Measurements from ENCODE around the gene NLRP1. TPM values are rescaled to one million over a fixed set of nuclear protein-coding genes. Genes with fewer than 3 reads are reported as not detected.
A peak's percentile ranks its signal among the peaks of the same experiment; 100 is the strongest.

NLRP1 gene
- total and polyA plus RNA-seq, 2 experiments from 2014 or later: 42.9 to 64.8 TPM

GRCh38 chr17:5500589-5501391 is 83.5 kb downstream of the NLRP1 start:
- DNase-seq (ENCODE audit: low spot score): peak; percentile 97
- TF ChIP-seq EZH2 (IDR thresholded peaks at IDR 0.05; ENCODE audit: borderline replicate concordance) (peak; percentile 16), EZH2phosphoT487 (IDR thresholded peaks at IDR 0.05; ENCODE audit: low read depth, severe bottlenecking, unreplicated experiment) (no peak), CTCF (IDR thresholded peaks at IDR 0.05; ENCODE audit: poor library complexity) (no peak)
- no peaks in the 10 kb centered on the region for H3K79me2 ChIP-seq
- no peaks in the 10 kb centered on the region for H3K36me3 ChIP-seq (replicated peaks; ENCODE audit: insufficient read depth, low read depth)
- H3K27me3 ChIP-seq: peaks cover 21% of the 10 kb centered on the region
- no peaks in the 10 kb centered on the region for H4K20me1 ChIP-seq (ENCODE audit: insufficient read depth, poor library complexity, severe bottlenecking)
- peak overlapping the region; percentile 78 for H2AFZ ChIP-seq
- H3K4me3 ChIP-seq: peak overlapping the region; percentile 48
- H3K4me2 ChIP-seq: peak overlapping the region; percentile 92
- no peaks in the 10 kb centered on the region for H3K9me3 ChIP-seq (ENCODE audit: low read depth)
- H3K27ac ChIP-seq: peak overlapping the region; percentile 65
- H3K4me1 ChIP-seq (ENCODE audit: insufficient read depth): no peaks in the 10 kb centered on the region
- under 1% methylated on average over 52 of the region's 67 CpGs for WGBS (ENCODE audit: low lambda C conversion rate, missing lambda C conversion rate)
- no peaks in the 10 kb centered on the region for H3K9me2 ChIP-seq (replicated peaks; ENCODE audit: insufficient read depth)

- H3K4me1 ChIP-seq (ENCODE audit: insufficient read depth): no peaks in the 10 kb centered on the region
- H3K9me2 ChIP-seq (replicated peaks; ENCODE audit: insufficient read depth): no peaks in the 10 kb centered on the region
- H3K36me3 ChIP-seq (replicated peaks; ENCODE audit: insufficient read depth, low read depth): no peaks in the 10 kb centered on the region
- under 1% methylated on average over 16 of the region's 18 CpGs for WGBS (ENCODE audit: low lambda C conversion rate, missing lambda C conversion rate)
- peak overlapping the region; percentile 78 for H2AFZ ChIP-seq
- peak overlapping the region; percentile 65 for H3K27ac ChIP-seq
- peak overlapping the region; percentile 48 for H3K4me3 ChIP-seq
- no peaks in the 10 kb centered on the region for H4K20me1 ChIP-seq (ENCODE audit: insufficient read depth, poor library complexity, severe bottlenecking)
- H3K27me3 ChIP-seq: peaks cover 21% of the 10 kb centered on the region
- H3K79me2 ChIP-seq: no peaks in the 10 kb centered on the region
- DNase-seq (ENCODE audit: low spot score): no peak
- no peak for TF ChIP-seq EZH2phosphoT487 (IDR thresholded peaks at IDR 0.05; ENCODE audit: low read depth, severe bottlenecking, unreplicated experiment)
- TF ChIP-seq EZH2 (IDR thresholded peaks at IDR 0.05; ENCODE audit: borderline replicate concordance): peak; percentile 61
- H3K9me3 ChIP-seq (ENCODE audit: low read depth): no peaks in the 10 kb centered on the region
- peak overlapping the region; percentile 92 for H3K4me2 ChIP-seq
Observed at GRCh38 chr17:5500247-5500588, 84.1 kb downstream of the NLRP1 start.

- Histone ChIP-seq H3K4me3 (peak overlapping the region; percentile 48), H3K4me2 (peak overlapping the region; percentile 92), H3K27me3 (peaks cover 21% of the 10 kb centered on the region), H3K79me2 (no peaks in the 10 kb centered on the region), H3K4me1 (ENCODE audit: insufficient read depth) (no peaks in the 10 kb centered on the region), H4K20me1 (ENCODE audit: insufficient read depth, poor library complexity, severe bottlenecking) (no peaks in the 10 kb centered on the region), H3K36me3 (replicated peaks; ENCODE audit: insufficient read depth, low read depth) (no peaks in the 10 kb centered on the region), H3K9me2 (replicated peaks; ENCODE audit: insufficient read depth) (no peaks in the 10 kb centered on the region), H3K9me3 (ENCODE audit: low read depth) (no peaks in the 10 kb centered on the region), H3K27ac (peak overlapping the region; percentile 65), H2AFZ (peak overlapping the region; percentile 78)
- DNase-seq (ENCODE audit: low spot score): peak; percentile 39
- WGBS (ENCODE audit: low lambda C conversion rate, missing lambda C conversion rate): 11% methylated on average over 44 of the region's 44 CpGs
- TF ChIP-seq EZH2 (IDR thresholded peaks at IDR 0.05; ENCODE audit: borderline replicate concordance): no peak
Observed at GRCh38 chr17:5499476-5500231, 84.7 kb downstream of the NLRP1 start.

GRCh38 chr17:5492970-5493369 is 91.3 kb downstream of the NLRP1 start:
- WGBS (ENCODE audit: low lambda C conversion rate, missing lambda C conversion rate): 98% methylated on average over 2 of the region's 2 CpGs
- no peak overlapping the region for H3K4me2 ChIP-seq

More at GRCh38 chr17:5492970-5493369, 91.3 kb downstream of the NLRP1 start:
- Histone ChIP-seq H3K27me3 (no peaks in the 10 kb centered on the region), H3K79me2 (peaks cover 24% of the 10 kb centered on the region), H3K36me3 (replicated peaks; ENCODE audit: insufficient read depth, low read depth) (no peaks in the 10 kb centered on the region), H3K9me3 (ENCODE audit: low read depth) (peaks cover 3% of the 10 kb centered on the region), H3K4me3 (no peak overlapping the region), H4K20me1 (ENCODE audit: insufficient read depth, poor library complexity, severe bottlenecking) (no peaks in the 10 kb centered on the region), H2AFZ (no peak overlapping the region), H3K4me1 (ENCODE audit: insufficient read depth) (peaks cover 1% of the 10 kb centered on the region), H3K27ac (no peak overlapping the region), H3K9me2 (replicated peaks; ENCODE audit: insufficient read depth) (no peaks in the 10 kb centered on the region)
- TF ChIP-seq EZH2 (IDR thresholded peaks at IDR 0.05; ENCODE audit: borderline replicate concordance) (no peak), EZH2phosphoT487 (IDR thresholded peaks at IDR 0.05; ENCODE audit: low read depth, severe bottlenecking, unreplicated experiment) (no peak), CTCF (IDR thresholded peaks at IDR 0.05; ENCODE audit: poor library complexity) (no peak)
- no peak for DNase-seq (ENCODE audit: low spot score)
